ENCODE measurements around the gene CCDC148. TPM values are rescaled to one million over a fixed set of nuclear protein-coding genes. Genes with fewer than 3 reads are reported as not detected.
"Not testable (repeated sequence)": the region's sequence is repeated elsewhere in the genome, so short reads cannot be mapped to it uniquely, and the experiment has no call there.

The CCDC148 gene
- total RNA-seq, 2 experiments from 2014 or later, result 0.15 TPM; not detected in 1

- POLR2A ChIA-PET, result interaction anchor here (0.5 kb wide), 1 partner anchor 40 kb away, joined by 3 read pairs; no protein-coding TSS in a partner anchor
- Mint-ChIP-seq H3K9me3 (no peaks in the 10 kb centered on the region), H3K4me1 (peaks cover 24% of the 10 kb centered on the region), H3K4me3 (peak overlapping the region; percentile 93), H3K36me3 (ENCODE audit: low read depth) (peaks cover 10% of the 10 kb centered on the region), H3K27me3 (peaks cover 32% of the 10 kb centered on the region), H3K27ac (peak overlapping the region; percentile 87)
- no peak for DNase-seq
- CTCF ChIA-PET, result interaction anchor here (0.9 to 1.5 kb wide), 3 partner anchors 10 to 673 kb away, joined by 3 to 5 read pairs (median 4); no protein-coding TSS in a partner anchor
Observed at GRCh38 chr2:158457092-158457825, 706 bp upstream of the CCDC148 start.

DNA sequence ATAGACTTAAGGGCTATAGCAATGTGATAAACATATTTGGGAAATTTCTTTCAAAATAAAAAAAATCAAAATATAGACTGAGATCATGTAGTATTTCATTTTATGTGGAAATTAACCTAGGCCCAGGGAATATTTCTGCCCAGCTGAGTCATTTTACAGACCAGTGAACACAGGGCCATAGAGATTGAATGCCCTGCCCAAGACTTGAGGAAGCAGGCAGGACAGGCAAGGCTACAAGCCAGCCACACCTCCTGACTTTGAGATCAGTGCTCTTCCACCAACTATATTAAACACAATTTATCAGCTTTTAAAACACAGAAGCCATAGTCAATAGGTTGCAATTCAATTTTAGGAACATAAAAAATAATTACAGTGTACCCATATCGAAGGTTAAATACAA is 12.9 kb downstream of the CCDC148 start:
- Mint-ChIP-seq H3K27me3 (no peaks in the 10 kb centered on the region), H3K27ac (no peak overlapping the region), H3K36me3 (ENCODE audit: low read depth) (no peaks in the 10 kb centered on the region), H3K9me3 (peaks cover 3% of the 10 kb centered on the region), H3K4me3 (no peak overlapping the region), H3K4me1 (no peaks in the 10 kb centered on the region)
- POLR2A ChIA-PET, result no interaction called here
- no peak for DNase-seq
- CTCF ChIA-PET, result no interaction called here

DNA sequence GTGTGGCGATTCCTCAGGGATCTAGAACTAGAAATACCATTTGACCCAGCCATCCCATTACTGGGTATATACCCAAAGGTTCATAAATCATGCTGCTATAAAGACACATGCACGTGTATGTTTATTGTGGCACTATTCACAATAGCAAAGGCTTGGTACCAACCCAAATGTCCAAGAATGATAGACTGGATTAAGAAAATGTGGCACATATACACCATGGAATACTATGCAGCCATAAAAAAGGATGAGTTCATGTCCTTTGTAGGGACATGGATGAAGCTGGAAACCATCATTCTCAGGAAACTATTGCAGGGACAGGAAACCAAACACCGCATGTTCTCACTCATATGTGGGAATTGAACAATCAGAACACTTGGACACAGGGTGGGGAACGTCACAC is 17.5 kb downstream of the CCDC148 start:
- H3K27me3 Mint-ChIP-seq; H3K9me3 Mint-ChIP-seq; H3K4me1 Mint-ChIP-seq; H3K27ac Mint-ChIP-seq; H3K4me3 Mint-ChIP-seq; POLR2A ChIA-PET; H3K36me3 Mint-ChIP-seq (ENCODE audit: low read depth); CTCF ChIA-PET; DNase-seq: not testable (repeated sequence)

GRCh38 chr2:158433716-158434115 is 22.8 kb downstream of the CCDC148 start:
- H3K36me3 Mint-ChIP-seq (ENCODE audit: low read depth); H3K27ac Mint-ChIP-seq; CTCF ChIA-PET; H3K9me3 Mint-ChIP-seq; H3K4me1 Mint-ChIP-seq; H3K27me3 Mint-ChIP-seq; H3K4me3 Mint-ChIP-seq; DNase-seq; POLR2A ChIA-PET: not testable (repeated sequence)

GRCh38 chr2:158432117-158432516 is 24.4 kb downstream of the CCDC148 start:
- H3K9me3 Mint-ChIP-seq, result peaks cover 2% of the 10 kb centered on the region
- no peaks in the 10 kb centered on the region for H3K4me1 Mint-ChIP-seq
- no peak overlapping the region for H3K4me3 Mint-ChIP-seq
- no peaks in the 10 kb centered on the region for H3K27me3 Mint-ChIP-seq
- CTCF ChIA-PET, result no interaction called here
- no peaks in the 10 kb centered on the region for H3K36me3 Mint-ChIP-seq (ENCODE audit: low read depth)
- DNase-seq, result no peak
- POLR2A ChIA-PET, result no interaction called here
- no peak overlapping the region for H3K27ac Mint-ChIP-seq

DNA sequence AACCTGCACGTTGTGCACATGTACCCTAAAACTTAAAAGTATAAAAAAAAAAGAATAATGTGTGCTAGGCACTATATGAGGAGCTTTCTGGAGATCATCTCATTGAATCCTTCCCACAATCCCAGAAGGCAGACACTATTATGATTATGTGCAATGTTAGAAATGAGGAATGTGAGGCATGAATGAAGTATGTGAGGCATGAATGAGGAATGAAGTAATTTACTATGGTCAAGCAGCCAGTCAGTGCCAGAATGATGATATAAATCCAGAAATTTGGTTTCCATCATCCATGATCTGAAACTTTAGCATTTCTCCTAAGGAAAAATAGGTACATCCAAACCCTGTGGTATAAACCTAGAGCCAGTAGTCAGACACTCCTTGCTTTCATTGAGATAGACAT is 42.0 kb downstream of the CCDC148 start:
- Mint-ChIP-seq H3K36me3 (ENCODE audit: low read depth) (no peaks in the 10 kb centered on the region), H3K9me3 (peaks cover 8% of the 10 kb centered on the region), H3K27me3 (peaks cover 9% of the 10 kb centered on the region), H3K4me3 (no peak overlapping the region), H3K27ac (no peak overlapping the region), H3K4me1 (no peaks in the 10 kb centered on the region)
- DNase-seq, result no peak
- CTCF ChIA-PET, result no interaction called here
- POLR2A ChIA-PET, result no interaction called here

DNA sequence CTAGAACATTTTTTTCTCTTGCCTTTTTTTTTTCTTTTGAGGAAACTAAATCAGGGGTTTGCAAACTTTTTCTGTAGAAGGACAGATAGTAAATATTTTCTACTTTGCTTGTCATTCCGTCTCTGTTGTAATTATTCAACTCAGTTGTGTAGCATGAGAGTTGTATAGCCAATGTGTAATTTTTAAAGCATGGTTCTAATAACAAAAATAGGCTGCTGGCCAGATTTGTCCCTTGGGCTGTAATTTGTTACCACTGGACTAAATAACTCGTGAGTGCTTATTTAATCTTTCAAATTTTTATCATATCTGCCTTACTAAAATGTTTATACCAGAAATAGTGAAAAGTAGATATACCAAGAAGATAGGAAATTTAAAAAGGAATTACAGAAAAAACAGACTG is 43.0 kb downstream of the CCDC148 start:
- no peak for DNase-seq
- CTCF ChIA-PET, result no interaction called here
- Mint-ChIP-seq H3K36me3 (ENCODE audit: low read depth) (no peaks in the 10 kb centered on the region), H3K27me3 (peaks cover 6% of the 10 kb centered on the region), H3K4me1 (no peaks in the 10 kb centered on the region), H3K4me3 (no peak overlapping the region), H3K9me3 (peaks cover 8% of the 10 kb centered on the region), H3K27ac (no peak overlapping the region)
- POLR2A ChIA-PET, result no interaction called here

GRCh38 chr2:158412206-158412605 is 44.3 kb downstream of the CCDC148 start:
- Mint-ChIP-seq H3K27ac (no peak overlapping the region), H3K4me3 (no peak overlapping the region), H3K9me3 (peaks cover 8% of the 10 kb centered on the region), H3K36me3 (ENCODE audit: low read depth) (no peaks in the 10 kb centered on the region), H3K4me1 (no peaks in the 10 kb centered on the region), H3K27me3 (peaks cover 5% of the 10 kb centered on the region)
- ChIA-PET CTCF (no interaction called here), POLR2A (no interaction called here)
- no peak for DNase-seq

DNA sequence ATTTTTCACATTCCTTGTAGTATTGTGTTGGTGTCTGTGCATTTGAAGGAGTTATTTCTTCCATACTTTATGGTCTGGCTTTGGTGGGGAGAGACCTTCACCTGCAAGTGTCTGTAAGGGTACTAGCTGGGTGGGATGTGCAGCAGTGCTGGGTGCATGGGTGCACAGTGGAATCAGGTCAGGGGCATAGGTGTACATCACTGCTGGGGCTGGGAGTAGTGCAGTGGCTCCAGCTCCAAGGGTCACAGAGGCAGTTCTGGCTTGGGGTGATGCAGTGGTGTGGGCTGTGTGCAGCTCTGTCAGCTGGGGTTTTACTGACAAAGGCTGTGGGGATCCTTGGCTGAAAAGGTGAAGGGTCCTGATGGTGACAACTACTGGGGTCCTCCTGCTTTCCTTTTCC is 44.8 kb downstream of the CCDC148 start:
- Mint-ChIP-seq H3K4me1 (no peaks in the 10 kb centered on the region), H3K27ac (no peak overlapping the region), H3K36me3 (ENCODE audit: low read depth) (no peaks in the 10 kb centered on the region), H3K4me3 (no peak overlapping the region), H3K9me3 (peaks cover 8% of the 10 kb centered on the region), H3K27me3 (peaks cover 9% of the 10 kb centered on the region)
- DNase-seq, result no peak
- CTCF ChIA-PET, result no interaction called here
- POLR2A ChIA-PET, result no interaction called here

DNA sequence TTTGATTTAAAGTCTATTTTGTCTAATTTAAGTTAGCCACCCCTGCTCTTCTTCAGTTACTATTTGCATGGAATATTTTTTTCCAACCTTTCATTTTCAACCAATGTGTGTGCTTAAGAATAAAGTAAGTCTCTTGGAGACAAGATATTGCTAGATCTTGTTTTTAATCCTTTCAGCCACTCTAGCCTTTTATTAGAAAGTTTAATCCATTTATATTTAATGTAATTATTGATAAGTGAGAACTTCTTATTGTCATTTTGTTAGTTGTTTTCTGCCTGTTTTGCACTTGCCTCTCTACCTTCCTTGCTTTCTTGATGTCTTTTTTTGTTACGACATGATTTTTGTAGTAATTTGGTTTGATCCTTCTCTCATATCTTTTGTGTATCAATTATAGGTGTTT is 46.4 kb downstream of the CCDC148 start:
- Mint-ChIP-seq H3K27ac (no peak overlapping the region), H3K9me3 (peaks cover 5% of the 10 kb centered on the region), H3K4me3 (no peak overlapping the region), H3K36me3 (ENCODE audit: low read depth) (no peaks in the 10 kb centered on the region), H3K4me1 (no peaks in the 10 kb centered on the region), H3K27me3 (peaks cover 8% of the 10 kb centered on the region)
- POLR2A ChIA-PET, result no interaction called here
- CTCF ChIA-PET, result no interaction called here
- DNase-seq, result no peak

GRCh38 chr2:158407031-158407430 is 49.5 kb downstream of the CCDC148 start:
- no peak overlapping the region for H3K27ac Mint-ChIP-seq
- DNase-seq, result no peak
- ChIA-PET CTCF (no interaction called here), POLR2A (no interaction called here)
- no peaks in the 10 kb centered on the region for H3K36me3 Mint-ChIP-seq (ENCODE audit: low read depth)
- peaks cover 5% of the 10 kb centered on the region for H3K9me3 Mint-ChIP-seq
- peaks cover 12% of the 10 kb centered on the region for H3K27me3 Mint-ChIP-seq
- no peaks in the 10 kb centered on the region for H3K4me1 Mint-ChIP-seq
- no peak overlapping the region for H3K4me3 Mint-ChIP-seq

DNA sequence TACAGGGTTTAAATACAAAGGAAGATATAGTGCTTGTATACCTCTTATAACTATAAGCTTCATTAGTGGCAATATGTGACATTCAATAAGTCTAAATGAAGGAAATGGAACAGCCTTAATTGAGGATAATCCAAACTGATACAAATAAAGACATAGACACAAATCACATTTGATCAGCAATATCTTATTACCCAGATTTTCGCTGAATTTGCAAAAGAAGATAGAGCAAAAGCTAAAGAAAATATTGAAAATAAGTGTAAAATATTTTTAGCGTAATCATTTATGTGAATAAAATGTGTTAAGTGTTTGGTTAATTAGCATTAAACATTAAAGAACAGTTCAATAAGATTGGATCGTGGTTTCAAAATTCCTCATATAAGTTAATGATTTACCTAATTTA is 51.2 kb downstream of the CCDC148 start:
- peaks cover 10% of the 10 kb centered on the region for H3K27me3 Mint-ChIP-seq
- no peaks in the 10 kb centered on the region for H3K36me3 Mint-ChIP-seq (ENCODE audit: low read depth)

GRCh38 chr2:158403237-158403636 is 53.3 kb downstream of the CCDC148 start:
- Mint-ChIP-seq H3K36me3 (ENCODE audit: low read depth) (no peaks in the 10 kb centered on the region), H3K4me1 (no peaks in the 10 kb centered on the region), H3K27ac (no peak overlapping the region), H3K27me3 (peaks cover 20% of the 10 kb centered on the region), H3K4me3 (no peak overlapping the region), H3K9me3 (no peaks in the 10 kb centered on the region)
- POLR2A ChIA-PET, result no interaction called here
- CTCF ChIA-PET, result no interaction called here
- no peak for DNase-seq

More for the DNA sequence above, 51.2 kb downstream of the CCDC148 start:
- DNase-seq, result no peak
- H3K4me1 Mint-ChIP-seq, result no peaks in the 10 kb centered on the region
- H3K27ac Mint-ChIP-seq, result no peak overlapping the region
- POLR2A ChIA-PET, result no interaction called here
- CTCF ChIA-PET, result no interaction called here
- no peak overlapping the region for H3K4me3 Mint-ChIP-seq
- H3K9me3 Mint-ChIP-seq, result peaks cover 4% of the 10 kb centered on the region

- no peaks in the 10 kb centered on the region for H3K9me3 Mint-ChIP-seq
- POLR2A ChIA-PET, result no interaction called here
Observed at GRCh38 chr2:158402665-158403064, 53.9 kb downstream of the CCDC148 start.

More at GRCh38 chr2:158402665-158403064, 53.9 kb downstream of the CCDC148 start:
- CTCF ChIA-PET, result no interaction called here
- H3K27ac Mint-ChIP-seq, result no peak overlapping the region
- DNase-seq, result no peak
- no peaks in the 10 kb centered on the region for H3K36me3 Mint-ChIP-seq (ENCODE audit: low read depth)
- H3K4me1 Mint-ChIP-seq, result no peaks in the 10 kb centered on the region
- no peak overlapping the region for H3K4me3 Mint-ChIP-seq
- H3K27me3 Mint-ChIP-seq, result peaks cover 22% of the 10 kb centered on the region
